Measurements from ENCODE around the gene TMSB10. TPM values are rescaled to one million over a fixed set of nuclear protein-coding genes. Genes with fewer than 3 reads are reported as not detected.
"Not testable (repeated sequence)": the region's sequence is repeated elsewhere in the genome, so short reads cannot be mapped to it uniquely, and the experiment has no call there.

TMSB10 gene
- total RNA-seq, 1 donor, result 3,849 TPM

GRCh38 chr2:84939426-84940087 is 34.1 kb downstream of the TMSB10 start:
- H3K4me3 ChIP-seq (ENCODE audit: low read depth, low read length), result no peak overlapping the region
- DNase-seq (ENCODE audit: low read depth), result no peak
- TF ChIP-seq CTCF (IDR thresholded peaks at IDR 0.05; ENCODE audit: insufficient read depth, low read length), result no peak

GRCh38 chr2:84940088-84940470 is 34.6 kb downstream of the TMSB10 start:
- no peak overlapping the region for H3K4me3 ChIP-seq (ENCODE audit: low read depth, low read length)
- no peak for TF ChIP-seq CTCF (IDR thresholded peaks at IDR 0.05; ENCODE audit: insufficient read depth, low read length)
- no peak for DNase-seq (ENCODE audit: low read depth)

GRCh38 chr2:84940831-84941412 is 35.5 kb downstream of the TMSB10 start:
- no peak for TF ChIP-seq CTCF (IDR thresholded peaks at IDR 0.05; ENCODE audit: insufficient read depth, low read length)
- no peak overlapping the region for H3K4me3 ChIP-seq (ENCODE audit: low read depth, low read length)
- no peak for DNase-seq (ENCODE audit: low read depth)

- DNase-seq (ENCODE audit: low read depth), result no peak
- TF ChIP-seq CTCF (IDR thresholded peaks at IDR 0.05; ENCODE audit: insufficient read depth, low read length), result no peak
- no peak overlapping the region for H3K4me3 ChIP-seq (ENCODE audit: low read depth, low read length)
Observed at GRCh38 chr2:84942166-84942565, 36.7 kb downstream of the TMSB10 start.

GRCh38 chr2:84942964-84943421 is 37.5 kb downstream of the TMSB10 start:
- no peak for TF ChIP-seq CTCF (IDR thresholded peaks at IDR 0.05; ENCODE audit: insufficient read depth, low read length)
- DNase-seq (ENCODE audit: low read depth), result no peak
- no peak overlapping the region for H3K4me3 ChIP-seq (ENCODE audit: low read depth, low read length)

- TF ChIP-seq CTCF (IDR thresholded peaks at IDR 0.05; ENCODE audit: insufficient read depth, low read length), result no peak
- no peak overlapping the region for H3K4me3 ChIP-seq (ENCODE audit: low read depth, low read length)
- no peak for DNase-seq (ENCODE audit: low read depth)
Observed at GRCh38 chr2:84944295-84944909, 38.9 kb downstream of the TMSB10 start.

GRCh38 chr2:84945838-84946203 is 40.4 kb downstream of the TMSB10 start:
- DNase-seq (ENCODE audit: low read depth); H3K4me3 ChIP-seq (ENCODE audit: low read depth, low read length): not testable (repeated sequence)

Data from fibroblast of the aortic adventitia (primary cell).